Activated CD4-positive, CD25-positive, alpha-beta regulatory T cell (primary cell): ENCODE data around the gene CAMP.
"Not testable (repeated sequence)": the region's sequence is repeated elsewhere in the genome, so short reads cannot be mapped to it uniquely, and the experiment has no call there.

Experiments used
- DNase-seq, 4 experiments: peaks; one replicate each; lab custom pipeline; 2025; lab: John Stamatoyannopoulos, UW

The CAMP gene

GRCh38 chr3:48222616-48223513 is at the start of gene CAMP:
TSS of gene CAMP (plus strand) at chr3:48223495. CDS start at chr3:48223512, 17 bp downstream.
- DNase-seq: no peak

- no peak for DNase-seq
Observed at GRCh38 chr3:48178072-48178471, 45.2 kb upstream of the CAMP start.

GRCh38 chr3:48180021-48180420 is 43.3 kb upstream of the CAMP start:
- no peak for DNase-seq

GRCh38 chr3:48180531-48181253 is 42.6 kb upstream of the CAMP start:
- DNase-seq: no peak

GRCh38 chr3:48184299-48184698 is 39.0 kb upstream of the CAMP start:
- DNase-seq: no peak

- no peak for DNase-seq
Observed at GRCh38 chr3:48185129-48185528, 38.2 kb upstream of the CAMP start.

- no peak for DNase-seq
Observed at GRCh38 chr3:48186631-48187300, 36.5 kb upstream of the CAMP start.

- no peak for DNase-seq
Observed at GRCh38 chr3:48187301-48187578, 36.1 kb upstream of the CAMP start.

GRCh38 chr3:48187579-48188265 is 35.6 kb upstream of the CAMP start:
- DNase-seq: peak in 2 of 4 experiments; percentile 6 to 33

- DNase-seq: peak; percentile 69 to 87 (median 82)
Observed at GRCh38 chr3:48188266-48189201, 34.8 kb upstream of the CAMP start, which contains the start of gene CDC25A. TSS of gene CDC25A (minus strand) at chr3:48188417. CDS start at chr3:48187947, 470 bp downstream.

- DNase-seq: no peak
Observed at GRCh38 chr3:48189321-48189720, 34.0 kb upstream of the CAMP start.

GRCh38 chr3:48190911-48191310 is 32.4 kb upstream of the CAMP start:
- no peak for DNase-seq

GRCh38 chr3:48194446-48195071 is 28.7 kb upstream of the CAMP start:
- DNase-seq: no peak

GRCh38 chr3:48196611-48197010 is 26.7 kb upstream of the CAMP start:
- DNase-seq: no peak

- no peak for DNase-seq
Observed at GRCh38 chr3:48199117-48199516, 24.2 kb upstream of the CAMP start.

GRCh38 chr3:48202632-48203031 is 20.7 kb upstream of the CAMP start:
- no peak for DNase-seq

GRCh38 chr3:48208076-48208475 is 15.2 kb upstream of the CAMP start:
- no peak for DNase-seq

GRCh38 chr3:48209445-48209844 is 13.8 kb upstream of the CAMP start:
- no peak for DNase-seq

GRCh38 chr3:48210534-48210933 is 12.8 kb upstream of the CAMP start:
- not testable (repeated sequence) for DNase-seq

GRCh38 chr3:48211776-48212175 is 11.5 kb upstream of the CAMP start:
- not testable (repeated sequence) for DNase-seq
